EL (cell line): ENCODE results near the gene ITGA6.

ENCODE experiments used
- DNase-seq: peaks from one replicate; pipeline ENCODE4 v3.0.0-alpha.2; 2016

ITGA6 gene

GRCh38 chr2:172465417-172466334, 38.3 kb downstream of the ITGA6 start:
- DNase-seq, result peak; percentile 85

DNA sequence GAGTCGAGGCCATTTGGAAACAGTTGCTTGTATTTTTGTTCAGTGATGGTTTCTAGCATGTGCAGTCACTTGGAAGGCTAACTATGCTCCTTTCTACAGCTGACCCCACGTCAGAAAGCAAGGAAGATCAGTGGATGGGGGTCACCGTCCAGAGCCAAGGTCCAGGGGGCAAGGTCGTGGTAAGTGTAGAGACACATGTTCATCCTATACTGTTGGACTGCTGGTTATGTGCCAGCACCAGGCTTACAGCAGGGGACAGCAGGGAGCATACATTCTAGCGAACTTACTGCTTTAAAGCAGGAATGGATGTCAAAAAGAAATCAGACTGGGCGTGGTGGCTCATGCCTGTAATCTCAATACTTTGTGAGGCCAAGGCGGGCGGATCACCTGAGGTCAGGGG, 40.0 kb downstream of the ITGA6 start:
- no peak for DNase-seq

DNA sequence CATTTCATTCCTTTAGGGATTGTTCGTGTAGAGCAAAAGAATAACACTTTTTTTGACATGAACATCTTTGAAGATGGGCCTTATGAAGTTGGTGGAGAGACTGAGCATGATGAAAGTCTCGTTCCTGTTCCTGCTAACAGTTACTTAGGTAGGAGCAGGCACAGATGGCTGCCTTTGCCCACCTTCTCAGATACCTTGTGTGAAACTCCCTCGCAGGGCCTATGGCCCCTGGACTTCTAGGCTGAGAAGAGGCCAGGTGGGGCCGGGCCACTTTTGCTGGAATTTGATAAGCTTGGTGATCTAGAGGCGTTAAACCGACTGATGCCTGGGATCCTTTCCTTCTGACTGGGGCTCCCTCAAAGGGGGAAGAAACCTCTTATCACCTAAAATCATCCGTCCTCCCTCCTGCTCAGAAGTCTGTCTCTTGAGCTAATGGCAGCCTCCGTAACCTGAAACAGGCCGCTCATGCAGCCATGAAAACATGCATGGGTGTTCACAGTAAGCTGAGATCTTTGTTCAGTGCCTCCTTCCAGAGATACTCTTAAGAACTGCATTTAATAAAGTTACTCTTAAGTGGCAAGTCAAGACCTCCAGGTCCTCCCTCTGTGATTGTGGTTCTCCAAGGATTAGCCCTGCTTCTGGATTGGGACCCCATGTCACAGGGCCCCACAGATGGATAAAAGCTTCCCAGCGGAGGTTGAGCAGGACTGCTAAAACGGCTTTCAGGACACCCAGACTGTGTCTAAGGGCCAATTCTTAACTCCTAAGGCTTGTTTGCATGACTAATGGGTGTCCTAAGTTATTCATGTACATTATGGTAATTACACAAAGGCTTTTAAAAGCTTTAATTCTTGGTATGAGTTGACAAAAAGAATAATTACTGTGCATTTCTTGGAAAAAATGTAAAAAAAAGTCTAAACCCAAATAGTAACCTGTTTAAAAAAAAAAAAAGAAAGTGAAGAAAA, 43.9 kb downstream of the ITGA6 start:
- no peak for DNase-seq

GRCh38 chr2:172472446-172473033, 45.2 kb downstream of the ITGA6 start:
- no peak for DNase-seq

- DNase-seq, result no peak
Measured at GRCh38 chr2:172473167-172473566, 45.8 kb downstream of the ITGA6 start.

DNA sequence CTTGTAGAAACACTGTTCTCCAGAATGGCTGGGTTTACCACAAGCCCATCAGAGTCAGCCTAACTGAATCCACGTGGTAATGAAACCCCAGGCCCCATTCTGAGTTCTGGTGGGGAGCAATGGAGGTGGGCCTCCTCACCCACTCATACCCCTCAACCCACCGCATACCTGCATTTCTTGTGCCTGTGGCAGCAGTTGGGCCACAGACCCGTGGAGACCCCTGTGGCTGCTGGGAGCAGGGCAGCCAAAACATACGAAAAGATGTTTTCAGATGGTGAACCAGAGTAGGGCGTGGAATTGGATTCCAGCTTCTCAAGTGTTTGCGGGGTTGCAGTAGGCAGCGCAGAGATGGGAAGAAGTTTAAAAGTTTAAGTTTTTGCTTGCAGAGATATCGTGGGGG, 51.0 kb downstream of the ITGA6 start:
- DNase-seq, result no peak

GRCh38 chr2:172480301-172481218, 53.2 kb downstream of the ITGA6 start:
- peak; percentile 81 for DNase-seq

- DNase-seq, result no peak
Measured at GRCh38 chr2:172481507-172482262, 54.3 kb downstream of the ITGA6 start.

- peak; percentile 22 for DNase-seq
Measured at GRCh38 chr2:172484253-172484652, 56.9 kb downstream of the ITGA6 start.

- no peak for DNase-seq
Measured at GRCh38 chr2:172484706-172485105, 57.3 kb downstream of the ITGA6 start.

- DNase-seq, result no peak
Measured at GRCh38 chr2:172488556-172488955, 61.2 kb downstream of the ITGA6 start.

- no peak for DNase-seq
Measured at GRCh38 chr2:172489681-172490080, 62.3 kb downstream of the ITGA6 start.

DNA sequence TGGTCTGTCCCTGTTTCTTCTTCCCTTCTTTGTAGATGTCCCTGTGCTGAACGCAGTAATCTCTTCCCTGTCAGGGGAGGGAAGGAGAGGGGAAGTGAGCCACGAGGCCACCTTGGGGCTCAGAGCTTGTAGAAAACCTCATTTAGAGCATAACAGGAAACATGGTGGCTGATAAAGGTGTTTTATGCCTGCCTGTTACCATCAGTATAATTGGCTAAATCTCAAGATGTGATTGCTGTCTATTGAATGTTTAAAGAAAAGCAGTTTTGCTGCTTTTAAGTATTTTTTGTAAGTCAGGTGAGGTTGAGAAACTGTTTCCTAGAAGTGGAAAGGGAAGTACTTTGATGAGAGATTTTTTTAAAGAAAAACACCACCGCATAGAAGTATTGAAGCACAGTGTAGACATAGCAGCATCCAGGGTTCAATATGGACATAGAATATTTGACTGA, 68.8 kb downstream of the ITGA6 start:
- no peak for DNase-seq

- no peak for DNase-seq
Measured at GRCh38 chr2:172507199-172507598, 79.8 kb downstream of the ITGA6 start.

- DNase-seq, result no peak
Measured at GRCh38 chr2:172510088-172510487, 82.7 kb downstream of the ITGA6 start.

DNA sequence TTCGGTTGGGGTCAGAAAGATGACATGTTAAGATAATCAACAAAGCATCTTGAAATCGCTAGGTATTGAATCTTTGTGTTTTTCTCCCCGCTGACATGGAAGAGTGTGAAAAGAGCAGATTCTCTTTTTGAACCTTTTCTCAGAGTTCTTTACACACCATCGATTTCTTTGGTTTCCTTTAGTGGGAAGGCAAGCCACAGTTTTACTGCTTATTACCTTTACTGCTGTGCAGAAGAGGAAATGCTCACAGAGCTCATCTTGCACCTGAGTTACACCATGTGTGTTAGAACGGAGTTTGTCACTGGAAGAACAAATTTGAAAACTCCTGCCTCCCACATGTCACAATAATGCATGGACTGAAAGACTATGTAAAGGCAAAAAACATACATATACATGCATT, 83.2 kb downstream of the ITGA6 start:
- DNase-seq, result no peak

DNA sequence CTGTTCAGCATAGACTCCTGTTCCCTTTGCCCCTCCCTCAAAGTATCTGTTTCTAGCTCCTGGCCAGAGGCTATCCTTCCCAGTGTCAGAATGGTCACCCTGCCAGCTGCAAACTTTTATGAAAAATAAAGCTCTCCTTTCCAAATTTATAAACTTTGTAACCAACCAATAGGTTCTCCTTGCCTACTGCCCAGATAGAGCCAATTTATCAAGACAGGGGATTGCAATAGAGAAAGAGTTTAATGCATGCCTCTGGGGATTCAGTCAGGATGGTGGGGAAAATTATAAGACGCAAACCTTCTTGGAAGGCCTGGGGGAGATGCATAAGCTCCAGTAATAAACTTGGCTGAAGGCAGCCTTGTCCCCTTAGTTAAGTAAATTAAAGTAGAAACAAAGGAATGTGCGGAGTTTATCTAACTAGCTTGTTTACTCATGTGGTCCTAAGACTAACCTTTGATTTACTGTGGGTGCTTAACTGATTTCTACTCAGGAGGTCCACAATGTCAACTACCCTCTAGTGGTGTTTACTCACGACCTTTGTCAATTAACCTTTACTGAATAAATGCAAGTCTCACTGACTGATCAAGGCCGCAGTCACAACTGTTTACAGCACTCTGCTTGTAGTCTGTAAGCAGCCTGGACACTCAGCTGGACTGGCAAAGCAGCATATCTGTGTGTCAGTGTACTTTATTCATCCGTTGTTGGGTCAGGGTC, 85.6 kb downstream of the ITGA6 start:
- DNase-seq, result no peak

GRCh38 chr2:172513524-172513900, 86.1 kb downstream of the ITGA6 start:
- DNase-seq, result no peak

DNA sequence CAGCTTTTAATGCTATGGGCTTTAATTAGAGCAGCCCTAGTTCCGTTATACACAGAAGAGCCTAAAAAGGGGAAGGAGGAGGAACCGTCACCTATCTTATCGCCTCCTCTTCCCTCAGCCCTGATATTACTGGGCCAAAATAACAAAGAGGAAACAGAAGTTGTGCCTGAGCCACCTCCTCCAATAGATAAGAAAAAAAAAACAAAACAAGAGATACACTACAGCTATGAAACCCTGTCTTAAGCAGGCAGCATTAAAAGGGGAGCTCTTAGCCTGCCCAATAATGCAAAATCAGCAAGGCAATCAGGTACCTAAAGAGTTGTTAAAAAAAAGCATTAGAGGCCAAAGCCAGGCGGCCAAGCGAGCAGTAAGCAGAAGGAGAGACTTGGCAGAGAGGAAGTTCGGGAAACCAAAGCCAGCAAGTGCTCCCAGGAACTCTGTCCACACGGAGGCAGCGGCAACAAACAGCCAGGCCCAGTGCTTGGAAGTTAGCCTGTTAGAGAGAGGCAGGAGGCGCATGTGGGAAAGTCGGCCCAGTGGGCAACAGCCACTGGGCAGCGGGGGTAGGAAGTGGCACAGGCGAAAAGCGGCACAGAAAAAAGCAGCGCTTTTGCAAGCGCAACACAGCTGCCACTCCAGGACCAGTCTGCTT, 86.7 kb downstream of the ITGA6 start:
- DNase-seq, result no peak

GRCh38 chr2:172516299-172516698, 88.9 kb downstream of the ITGA6 start:
- DNase-seq, result peak; percentile 47
